Retinal pigment epithelial cell (primary cell): ENCODE results near the gene RENBP.

Source experiments
- DNase-seq: peaks from one replicate; pipeline ENCODE4 v3.0.0-alpha.2; 2010; ENCODE audit warnings: low read depth
- H3K4me3 ChIP-seq: 2 replicates; pipeline ENCODE4 v1.5.1; 2011; ENCODE audit warnings: mild to moderate bottlenecking, low read length, control low read depth, moderate library complexity
- CTCF ChIP-seq: conservative IDR thresholded peaks from 2 replicates; pipeline ENCODE4 v1.5.1; 2011; ENCODE audit warnings: low read depth, low read length, control low read depth, inconsistent platforms

Gene RENBP

GRCh38 chrX:153934148-153934761 lies 10.2 kb downstream of the RENBP start:
- H3K4me3 ChIP-seq, result peak overlapping the region; percentile 71
- DNase-seq, result no peak
- no peak for TF ChIP-seq CTCF

GRCh38 chrX:153933748-153934147 lies 10.7 kb downstream of the RENBP start:
- TF ChIP-seq CTCF, result no peak
- DNase-seq, result no peak
- peak overlapping the region; percentile 71 for H3K4me3 ChIP-seq

GRCh38 chrX:153932220-153932915 lies 12.1 kb downstream of the RENBP start:
- TF ChIP-seq CTCF, result no peak
- DNase-seq, result no peak
- no peak overlapping the region for H3K4me3 ChIP-seq

- H3K4me3 ChIP-seq, result no peak overlapping the region
- TF ChIP-seq CTCF, result no peak
Measured at GRCh38 chrX:153931748-153932147, 12.7 kb downstream of the RENBP start.

GRCh38 chrX:153931151-153931550 lies 13.3 kb downstream of the RENBP start:
- no peak overlapping the region for H3K4me3 ChIP-seq
- no peak for TF ChIP-seq CTCF
- no peak for DNase-seq

More at GRCh38 chrX:153931748-153932147, 12.7 kb downstream of the RENBP start:
- no peak for DNase-seq

- no peak overlapping the region for H3K4me3 ChIP-seq
- TF ChIP-seq CTCF, result no peak
- DNase-seq, result no peak
Measured at GRCh38 chrX:153930011-153930910, 14.2 kb downstream of the RENBP start.
